GM20431 (cell line): ENCODE measurements around the gene ORAI1.

ENCODE experiments used
- in situ Hi-C: fragments of 300-500 bp; cut with MseI, MboI; formaldehyde crosslinking; loops from one replicate; pipeline ENCODE4 v1.15.0; 2020; ENCODE audit warnings: low sequenced_read_pairs; ENCODE audit not compliant: unreplicated experiment

The ORAI1 gene

DNA sequence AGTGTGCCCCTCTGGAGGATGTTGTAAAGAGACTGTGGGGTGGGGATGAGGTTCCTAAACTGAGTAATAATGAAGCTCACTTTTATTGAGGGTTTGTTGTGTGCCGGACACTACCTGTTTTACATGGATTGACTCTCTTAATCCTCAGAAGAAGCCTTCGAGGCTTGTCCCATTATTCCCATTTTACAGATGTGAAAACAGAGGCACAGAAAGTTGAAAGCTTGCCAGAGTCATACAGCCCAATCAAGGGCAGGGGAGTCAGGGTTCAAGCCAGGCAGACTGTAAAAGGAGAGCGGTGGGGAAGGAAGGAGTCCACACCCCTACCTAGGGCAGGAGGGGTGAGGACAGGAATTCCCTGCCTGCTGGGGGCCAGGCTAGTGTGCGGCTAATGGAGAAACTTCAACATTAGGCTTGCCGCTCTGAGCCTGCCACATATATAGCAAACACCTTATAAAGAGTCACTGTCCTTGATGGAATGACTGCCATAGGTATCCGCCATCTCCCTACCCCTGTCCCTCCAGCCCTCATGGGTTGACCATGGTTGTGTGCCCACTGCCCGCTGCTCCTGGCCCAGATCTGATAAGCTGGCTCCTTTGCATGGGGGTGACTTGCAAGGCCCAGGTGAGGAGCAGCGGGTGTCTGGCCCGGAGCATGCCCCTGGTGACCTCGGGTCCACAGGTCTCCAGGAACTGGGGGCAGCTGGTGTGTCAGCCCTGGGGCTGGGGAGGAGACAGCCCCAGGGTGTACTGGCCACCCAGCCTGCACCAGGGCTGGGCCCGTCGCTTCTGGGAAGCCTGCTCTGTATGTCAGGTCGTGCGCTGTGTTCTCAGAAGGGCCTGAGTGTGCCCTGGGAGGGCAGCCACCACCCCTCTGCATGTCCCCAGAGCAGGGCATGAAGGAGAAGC lies 12.2 kb downstream of the ORAI1 start:
- in situ Hi-C loops, result no loop called here

DNA sequence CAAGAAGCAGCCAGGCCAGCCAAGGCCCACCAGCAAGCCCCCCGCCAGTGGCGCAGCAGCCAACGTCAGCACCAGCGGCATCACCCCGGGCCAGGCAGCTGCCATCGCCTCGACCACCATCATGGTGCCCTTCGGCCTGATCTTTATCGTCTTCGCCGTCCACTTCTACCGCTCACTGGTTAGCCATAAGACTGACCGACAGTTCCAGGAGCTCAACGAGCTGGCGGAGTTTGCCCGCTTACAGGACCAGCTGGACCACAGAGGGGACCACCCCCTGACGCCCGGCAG lies 15.0 kb downstream of the ORAI1 start:
- in situ Hi-C loops, result no loop called here

DNA sequence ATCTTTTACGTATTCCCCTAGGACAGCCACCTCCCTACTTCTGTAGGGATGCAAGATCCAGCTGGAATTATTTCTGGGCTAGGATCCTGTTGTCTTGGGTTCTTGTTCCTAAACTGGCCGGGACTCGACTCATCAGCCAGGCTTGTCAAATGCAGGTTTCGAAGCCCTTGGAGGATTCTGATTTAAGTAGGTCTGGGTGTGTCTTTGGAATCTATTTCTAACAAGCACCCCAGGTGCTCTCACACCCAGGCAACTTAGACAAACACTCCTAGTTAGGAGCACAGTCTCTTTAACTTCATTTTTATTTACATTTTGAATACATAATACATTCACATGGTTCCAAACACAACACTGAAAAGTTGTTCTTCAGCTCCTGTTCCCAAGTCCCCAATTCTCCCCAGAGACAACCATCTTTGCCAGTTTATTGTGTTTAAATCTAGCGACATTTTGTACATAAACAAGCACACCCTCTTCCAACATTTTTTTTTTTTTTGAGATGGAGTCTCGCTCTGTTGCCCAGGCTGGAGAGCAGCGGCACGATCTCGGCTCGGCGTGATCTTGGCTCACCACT lies 22.2 kb downstream of the ORAI1 start:
- in situ Hi-C loops, result no loop called here

DNA sequence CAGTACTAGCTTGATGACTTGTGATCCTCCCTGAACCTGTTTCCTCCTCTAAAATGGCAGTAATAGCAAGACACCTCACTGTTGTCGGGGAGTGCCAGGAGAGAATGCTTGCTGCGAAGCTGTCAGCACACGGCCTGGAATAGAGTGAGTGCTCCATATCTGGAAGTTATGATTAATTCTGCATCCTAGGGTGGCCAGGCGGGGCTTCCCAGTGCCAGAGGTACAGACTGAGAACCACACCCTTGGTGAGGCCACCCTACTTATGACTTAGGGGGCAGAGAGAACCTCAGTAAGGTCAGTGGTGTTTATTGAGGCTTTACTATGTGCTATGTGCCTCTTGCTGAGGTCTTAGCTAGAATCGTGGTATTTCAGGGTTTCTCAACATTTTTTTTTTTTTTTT lies 23.0 kb downstream of the ORAI1 start:
- in situ Hi-C loops, result no loop called here

DNA sequence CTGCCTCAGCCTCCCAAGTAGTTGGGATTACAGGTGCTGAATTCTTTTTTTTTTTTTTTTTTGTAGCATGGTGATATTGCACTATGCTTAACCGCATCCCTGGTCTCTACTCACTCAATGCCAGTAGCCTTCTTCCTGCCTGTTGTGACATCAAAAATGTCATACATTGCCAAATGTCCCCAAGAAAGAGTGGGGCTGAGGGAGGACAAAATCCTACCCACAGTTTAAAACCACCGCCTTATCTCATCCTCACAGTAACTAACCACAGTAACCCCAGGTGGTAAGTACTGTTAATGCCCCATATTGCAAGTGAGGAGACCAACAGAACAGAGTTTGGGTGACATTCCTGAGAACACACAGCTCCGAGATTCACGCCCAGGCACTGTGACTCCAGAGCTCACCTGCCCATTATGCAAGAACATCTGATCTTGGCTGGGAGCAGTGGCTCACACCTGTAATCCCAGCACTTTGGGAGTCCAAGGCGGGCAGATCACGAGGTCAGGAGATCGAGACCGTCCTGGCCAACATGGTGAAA lies 23.6 kb downstream of the ORAI1 start:
- in situ Hi-C loops, result no loop called here

DNA sequence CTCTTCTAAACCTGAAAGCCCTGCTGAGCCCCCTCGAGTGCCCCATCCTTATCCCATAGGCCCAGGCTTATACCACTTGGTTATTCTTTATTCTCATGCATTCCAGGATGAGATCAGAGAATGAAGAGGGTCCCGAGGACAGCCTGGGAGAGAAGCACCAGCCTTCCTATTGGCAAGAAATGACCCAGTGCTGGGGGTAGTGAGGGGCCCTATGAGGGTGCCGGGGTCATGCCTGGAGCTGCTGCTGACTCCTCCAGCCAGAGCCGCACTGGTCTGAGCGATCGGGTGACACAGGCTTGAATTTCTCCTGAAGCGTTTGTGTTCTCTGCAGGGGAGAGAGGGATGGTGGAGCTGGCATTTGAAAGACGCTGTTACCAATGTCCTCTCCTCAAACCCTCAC lies 25.0 kb downstream of the ORAI1 start:
- in situ Hi-C loops, result no loop called here

DNA sequence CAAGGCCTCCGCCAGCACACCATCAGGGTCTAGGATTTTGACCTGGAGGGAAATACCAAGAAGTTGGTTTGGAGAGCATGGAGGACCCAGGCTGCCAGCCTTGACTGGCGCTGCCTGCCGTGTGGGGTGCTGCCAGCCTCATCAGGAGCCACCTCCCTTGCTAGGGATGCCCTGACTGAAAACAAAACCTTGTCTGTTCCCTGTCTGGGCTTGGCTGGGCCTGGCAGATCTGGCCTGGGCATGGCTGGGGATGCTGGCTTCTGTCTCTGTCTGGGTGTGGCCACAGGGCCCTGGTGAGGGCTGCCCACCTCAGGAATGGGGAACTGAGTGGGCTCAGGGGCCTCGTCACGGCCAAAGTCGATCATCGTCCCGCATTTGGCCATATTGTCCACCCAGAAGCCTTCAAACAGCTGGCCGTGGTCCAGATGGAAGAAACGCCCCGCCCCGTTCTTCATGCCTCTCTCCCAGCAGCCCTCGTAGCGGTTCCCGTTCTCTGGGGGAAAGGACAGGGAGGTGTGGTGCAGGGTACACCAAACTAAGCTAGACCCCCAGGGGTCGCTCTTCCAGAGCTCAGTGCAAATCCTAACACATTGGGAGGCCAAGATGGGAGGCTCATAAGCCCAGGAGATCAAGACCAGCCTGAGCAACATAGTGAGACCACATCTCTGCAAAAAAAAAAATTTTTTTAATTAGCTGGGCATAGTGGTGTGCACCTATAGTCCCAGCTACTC lies 26.6 kb downstream of the ORAI1 start:
- in situ Hi-C loops, result no loop called here

DNA sequence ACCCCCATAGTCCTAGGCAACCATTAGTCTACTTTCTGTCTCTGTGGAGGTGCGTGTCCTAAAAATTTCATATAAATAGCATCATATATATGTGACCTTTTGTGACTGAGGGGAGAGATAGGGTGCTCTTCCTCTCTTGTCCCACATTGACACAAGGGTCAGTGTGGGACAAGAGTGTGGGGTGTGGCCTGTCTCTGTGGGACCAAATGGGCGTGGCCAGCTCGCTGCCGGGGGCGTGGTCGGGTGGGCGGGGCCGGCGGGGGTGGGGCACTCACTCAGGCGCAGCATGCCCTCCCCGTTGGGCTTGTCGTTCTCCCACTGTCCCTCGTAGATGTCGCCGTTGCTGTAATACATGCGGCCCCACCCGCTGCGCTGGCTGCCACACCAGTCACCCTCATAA lies 27.7 kb downstream of the ORAI1 start:
- in situ Hi-C loops, result no loop called here

DNA sequence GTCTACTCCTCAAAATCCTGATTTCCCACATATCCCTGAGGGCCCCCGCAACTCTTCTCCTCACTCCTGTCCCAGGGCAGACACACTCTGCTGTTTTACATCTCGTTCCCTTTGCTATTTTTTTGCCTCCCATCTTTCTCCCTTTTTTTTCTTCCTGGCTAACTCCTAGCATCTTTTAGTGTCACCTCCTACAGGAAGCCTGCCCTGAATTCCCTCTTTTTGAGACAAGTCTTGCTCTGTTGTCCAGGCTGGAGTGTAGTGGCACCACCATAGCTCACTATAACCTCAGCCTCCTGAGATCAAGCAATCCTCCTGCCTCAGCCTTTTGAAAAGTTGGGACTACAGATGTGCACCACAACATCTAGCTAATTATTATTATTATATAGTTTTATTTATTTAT lies 29.8 kb downstream of the ORAI1 start:
- in situ Hi-C loops, result no loop called here

DNA sequence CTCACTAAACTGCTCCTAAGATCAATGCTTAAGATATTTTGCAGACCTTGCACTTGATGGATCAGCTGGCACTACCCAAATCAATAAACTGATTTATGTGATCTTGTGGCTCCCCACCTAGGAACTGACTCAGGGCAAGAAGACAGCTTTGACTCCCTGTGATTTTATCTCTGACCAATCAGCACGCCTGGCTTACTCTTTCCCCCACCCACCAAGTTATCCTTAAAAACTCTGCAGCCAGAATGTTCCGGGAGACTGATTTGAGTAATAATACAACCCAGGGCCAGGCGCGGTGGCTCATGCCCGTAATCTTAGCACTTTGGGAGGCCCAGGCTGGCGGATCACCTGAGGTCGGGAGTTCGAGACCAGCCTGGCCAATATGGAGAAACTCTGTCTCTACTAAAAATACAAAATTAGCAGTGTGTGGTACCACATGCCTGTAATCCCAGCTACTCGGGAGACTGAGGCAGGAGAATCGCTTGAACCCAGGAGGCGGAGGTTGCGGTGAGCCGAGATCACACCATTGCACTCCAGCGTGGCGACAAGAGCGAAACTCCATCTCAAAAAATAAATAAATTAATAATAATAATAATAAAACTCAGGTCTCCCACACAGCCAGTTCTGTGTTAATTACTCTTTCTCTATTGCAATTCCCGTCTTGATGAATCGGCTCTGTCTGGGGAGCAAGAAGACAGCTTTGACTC lies 31.1 kb downstream of the ORAI1 start:
- in situ Hi-C loops, result no loop called here

DNA sequence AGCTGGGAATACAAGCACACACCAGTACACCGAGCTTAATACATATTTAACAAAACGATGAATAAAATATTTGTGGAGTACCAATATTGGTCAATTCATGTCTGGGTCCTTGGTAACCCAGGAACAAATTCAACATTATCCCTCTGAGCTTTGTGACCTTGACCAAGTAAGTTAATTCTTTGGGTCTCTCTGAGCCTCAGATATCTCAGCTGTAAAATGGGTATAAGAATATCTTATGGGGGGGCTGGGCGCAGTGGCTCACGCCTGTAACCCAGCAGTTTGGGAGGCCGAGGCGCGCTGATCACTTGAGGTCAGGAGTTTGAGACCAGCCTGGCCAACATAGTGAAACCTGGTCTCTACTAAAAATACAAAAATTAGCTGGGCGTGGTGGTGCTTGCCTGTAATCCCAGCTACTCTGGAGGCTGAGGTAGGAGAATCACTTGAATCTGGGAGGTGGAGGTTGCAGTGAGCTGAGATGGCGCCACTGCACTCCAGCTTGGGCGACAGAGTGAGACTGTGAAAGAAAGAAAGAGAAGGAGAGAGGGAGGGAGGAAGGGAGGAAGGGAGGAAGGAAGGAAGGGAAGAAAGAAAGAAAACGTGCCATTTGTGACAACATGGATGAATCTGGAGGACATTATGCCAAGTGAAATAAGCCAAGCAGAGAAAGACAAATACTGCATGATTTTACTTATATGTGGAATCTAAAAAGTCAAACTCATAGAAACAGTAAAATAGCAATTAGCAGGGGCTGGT lies 35.2 kb downstream of the ORAI1 start:
- in situ Hi-C loops, result loop anchor here (10.0 kb wide), 1 partner anchor 107 kb away; no protein-coding TSS in a partner anchor

DNA sequence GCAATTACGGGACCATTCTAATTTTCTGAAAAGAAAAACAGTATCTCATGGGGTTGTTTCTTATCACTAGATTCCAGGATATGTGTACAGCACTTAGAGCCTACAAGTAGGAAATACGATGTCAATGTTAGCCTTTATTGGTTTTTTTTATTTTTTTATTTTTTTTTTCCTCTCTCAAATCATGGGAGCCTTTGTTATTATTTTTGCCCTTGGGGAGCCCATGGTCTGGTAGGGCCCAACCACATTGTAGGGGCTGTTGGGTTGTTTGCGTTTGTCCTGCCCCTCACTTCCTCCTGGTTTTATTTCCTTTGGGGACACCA lies 37.2 kb downstream of the ORAI1 start:
- in situ Hi-C loops, result loop anchor here (10.0 kb wide), 1 partner anchor 109 kb away; no protein-coding TSS in a partner anchor

DNA sequence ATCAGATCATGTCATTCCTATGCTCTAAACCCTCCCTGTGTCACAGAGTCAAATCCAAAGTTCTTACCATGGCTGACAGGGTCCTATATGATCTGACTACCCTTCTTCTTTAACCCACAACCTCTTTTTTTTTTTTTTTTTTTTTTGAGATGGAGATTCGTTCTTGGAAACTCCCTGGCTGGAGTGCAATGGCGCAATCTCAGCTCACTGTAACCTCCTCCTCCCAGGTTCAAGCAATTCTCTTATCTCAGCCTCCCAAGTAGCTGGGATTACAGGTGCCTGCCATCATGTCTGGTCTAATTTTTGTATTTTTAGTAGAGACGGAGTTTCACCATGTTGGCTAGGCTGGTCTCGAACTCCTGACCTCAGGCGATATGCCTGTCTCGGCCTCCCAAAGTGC lies 40.5 kb downstream of the ORAI1 start:
- in situ Hi-C loops, result loop anchor here (10.0 kb wide), 1 partner anchor 112 kb away; no protein-coding TSS in a partner anchor

DNA sequence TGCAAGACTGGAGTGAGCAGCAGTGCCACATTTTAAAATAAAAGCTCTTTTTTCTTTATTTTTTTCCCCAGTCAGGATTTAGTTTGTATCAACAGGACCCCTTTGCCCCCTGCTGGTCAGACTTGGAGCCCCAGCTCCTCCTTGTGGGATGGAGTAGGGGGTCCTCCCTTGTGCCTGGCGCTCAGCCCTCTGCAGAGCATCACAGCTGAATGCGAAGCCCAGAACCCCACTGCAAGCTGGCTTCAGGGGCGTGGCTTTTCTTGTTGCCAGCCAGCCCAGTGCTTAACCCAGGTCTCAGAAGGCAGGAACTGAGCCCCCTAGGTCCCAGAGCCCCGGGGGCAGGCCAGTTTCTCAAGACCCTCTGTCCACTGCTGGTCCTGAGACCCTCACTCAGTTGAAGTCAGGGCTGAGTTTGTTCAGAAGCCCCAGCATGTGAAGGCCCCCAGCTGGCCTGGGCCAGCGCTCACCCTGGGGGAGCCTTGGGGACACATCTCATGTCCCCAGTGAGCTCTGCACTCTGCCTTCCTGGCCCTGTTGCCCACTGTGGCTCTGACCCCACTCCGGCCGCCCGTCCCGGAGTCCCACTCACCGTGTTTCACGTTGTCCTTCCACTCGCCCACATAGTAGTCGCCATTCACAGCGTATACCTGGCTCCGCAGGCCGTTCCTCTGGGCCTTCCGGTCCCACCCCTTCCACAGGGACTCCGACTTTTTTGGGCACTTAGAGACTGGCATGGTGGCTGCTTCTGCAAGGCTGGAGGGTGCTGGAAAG lies 42.6 kb downstream of the ORAI1 start:
- in situ Hi-C loops, result loop anchor here (10.0 kb wide), 1 partner anchor 114 kb away; no protein-coding TSS in a partner anchor

DNA sequence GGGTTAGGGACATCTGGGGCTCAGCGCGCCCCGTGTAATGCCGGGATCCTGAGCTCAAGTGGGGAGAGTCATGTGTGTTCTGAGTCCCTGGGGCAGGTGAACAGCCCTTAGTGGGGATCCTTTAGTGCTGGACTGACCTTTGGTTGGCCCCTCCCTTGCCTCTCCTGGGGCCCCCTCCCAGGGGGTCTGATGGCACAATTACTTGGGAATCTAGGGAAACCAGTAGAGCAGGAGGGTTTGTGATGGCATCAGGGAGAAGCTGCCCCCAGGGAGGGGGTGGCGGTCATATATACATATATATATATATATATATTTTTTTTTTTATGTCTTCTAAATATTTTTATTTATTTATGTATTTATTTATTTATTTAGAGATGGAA lies 43.2 kb downstream of the ORAI1 start, which contains the start of gene MORN3:
Gene MORN3 (minus strand): TSS at position 134 of the 380 bp plus-strand sequence. CDS start 171 bp downstream, outside the sequence.
- in situ Hi-C loops, result loop anchor here (10.0 kb wide), 1 partner anchor 115 kb away; no protein-coding TSS in a partner anchor

DNA sequence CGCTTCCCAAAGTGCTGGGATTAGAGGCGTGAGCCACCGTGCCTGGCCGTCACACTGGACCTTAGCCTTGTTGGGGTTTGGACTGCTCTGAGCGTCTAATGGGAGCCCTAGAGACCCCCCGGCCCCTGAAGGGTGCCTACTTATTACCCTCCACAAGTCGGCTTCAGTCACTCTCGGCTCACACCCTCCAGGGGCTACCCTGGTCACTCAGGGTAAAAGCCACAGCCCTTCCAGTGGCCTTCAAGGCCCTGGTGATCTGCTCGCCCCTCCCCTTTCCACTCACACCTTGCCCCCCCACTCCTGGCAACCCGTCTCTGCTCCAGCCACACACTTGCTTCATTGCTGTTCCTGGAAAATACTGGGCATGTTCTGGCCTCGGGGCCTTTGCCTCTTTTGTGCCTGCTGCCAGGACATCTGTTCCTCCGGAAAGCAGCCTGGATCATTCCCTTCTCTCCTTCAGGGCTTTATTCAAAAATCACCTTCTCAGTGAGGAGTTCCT lies 46.7 kb downstream of the ORAI1 start:
- in situ Hi-C loops, result no loop called here

DNA sequence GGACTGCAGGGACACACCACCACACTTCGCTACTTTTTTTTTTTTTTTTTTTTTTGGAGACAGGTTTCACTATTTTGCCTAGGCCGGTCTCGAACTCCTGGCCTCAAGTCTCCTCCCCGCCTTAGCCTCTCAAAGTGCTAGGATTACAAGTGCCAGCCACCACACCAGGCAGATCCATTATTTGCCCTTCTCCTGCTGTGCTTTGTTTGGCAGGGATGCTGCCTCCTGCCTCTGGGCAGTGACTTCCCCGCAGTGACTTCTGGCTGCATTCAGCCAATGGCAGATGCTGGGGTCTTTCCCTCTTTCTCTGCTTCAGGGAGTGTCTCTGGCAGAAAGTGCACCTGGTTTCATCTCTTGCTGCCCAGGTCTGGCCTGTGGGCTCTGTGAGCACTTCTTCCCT lies 49.9 kb downstream of the ORAI1 start:
- in situ Hi-C loops, result no loop called here

DNA sequence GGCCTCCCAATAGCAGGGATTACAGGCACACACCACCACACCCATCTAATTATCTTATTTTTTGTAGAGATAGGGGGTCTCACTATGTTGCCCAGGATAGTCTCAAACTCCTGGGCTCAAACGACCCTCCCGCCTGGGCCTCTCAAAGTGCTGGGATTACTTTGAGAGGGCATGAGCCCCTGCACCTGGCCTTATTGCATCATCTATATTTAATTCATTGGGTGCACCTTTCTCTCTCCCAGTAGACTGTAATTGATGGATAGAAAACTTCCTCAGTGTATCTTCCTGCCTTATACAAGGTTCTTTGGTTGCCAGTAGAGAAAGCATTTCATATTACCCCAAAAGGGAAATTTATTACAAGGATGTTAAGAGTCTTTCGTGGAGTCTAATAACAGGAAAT lies 52.0 kb downstream of the ORAI1 start:
- in situ Hi-C loops, result no loop called here
